ENCODE measurements around the gene ATP2B2.

Gene ATP2B2

DNA sequence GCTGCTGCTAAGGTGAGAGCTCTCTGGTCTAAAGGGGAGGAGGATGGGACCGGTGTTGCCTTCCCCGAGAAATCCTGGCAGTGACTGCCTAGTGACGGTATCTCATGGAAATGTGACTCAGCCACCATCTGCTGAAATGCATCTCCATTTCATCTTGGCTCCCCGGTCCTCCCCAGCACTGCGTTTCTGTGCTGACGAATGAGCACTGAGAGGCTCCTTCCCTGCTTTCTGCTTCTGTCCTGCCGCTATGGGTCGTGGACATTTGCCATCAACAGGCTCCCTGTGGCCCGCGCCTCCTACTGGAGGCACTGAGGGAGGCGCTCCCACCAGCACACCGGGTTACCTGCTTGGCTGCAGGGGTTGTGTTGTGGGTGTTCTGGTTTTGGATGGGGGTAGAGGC is 170.9 kb downstream of the ATP2B2 start:
- H3K4me3 ChIP-seq (ENCODE audit: low read length): no peak overlapping the region
- DNase-seq (ENCODE audit: low read depth, low spot score): no peak

DNA sequence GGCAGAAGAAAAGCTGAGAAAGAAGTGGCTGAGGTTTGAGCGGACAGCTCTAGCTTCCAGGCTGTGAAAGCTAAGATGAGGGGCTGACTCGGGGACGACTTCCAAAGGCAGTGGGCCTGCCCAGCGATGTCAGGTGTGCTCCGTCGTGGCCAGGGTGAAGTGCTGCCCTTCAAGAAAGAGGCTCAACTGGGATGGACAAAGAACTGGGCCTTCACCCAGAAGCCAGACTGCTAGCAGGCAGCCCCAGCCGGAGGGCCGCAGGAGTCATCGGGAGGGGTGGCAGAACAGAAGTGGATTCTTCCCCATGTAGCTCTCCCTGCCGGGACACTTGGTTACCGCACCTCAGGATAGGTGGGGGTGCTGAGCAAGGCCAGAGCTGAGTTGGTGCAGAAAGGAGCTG is 171.3 kb downstream of the ATP2B2 start:
- H3K4me3 ChIP-seq (ENCODE audit: low read length): no peak overlapping the region
- DNase-seq (ENCODE audit: low read depth, low spot score): no peak

DNA sequence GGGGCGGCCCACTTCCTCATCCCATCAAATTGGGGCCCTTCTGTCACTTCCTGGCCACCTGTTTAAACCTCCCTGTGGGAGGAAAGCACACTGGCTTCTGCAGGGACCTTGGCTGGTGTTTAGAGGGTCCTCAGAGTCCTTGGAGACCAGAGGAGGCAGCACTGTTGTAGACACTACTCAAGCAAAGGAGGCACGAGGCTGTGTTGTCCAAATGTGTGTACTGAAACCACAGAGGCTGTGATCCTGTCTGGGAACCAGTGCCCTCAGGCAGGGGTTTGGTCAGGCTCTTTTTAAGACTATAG is 172.1 kb downstream of the ATP2B2 start:
- H3K4me3 ChIP-seq (ENCODE audit: low read length): no peak overlapping the region
- DNase-seq (ENCODE audit: low read depth, low spot score): peak; percentile 41

DNA sequence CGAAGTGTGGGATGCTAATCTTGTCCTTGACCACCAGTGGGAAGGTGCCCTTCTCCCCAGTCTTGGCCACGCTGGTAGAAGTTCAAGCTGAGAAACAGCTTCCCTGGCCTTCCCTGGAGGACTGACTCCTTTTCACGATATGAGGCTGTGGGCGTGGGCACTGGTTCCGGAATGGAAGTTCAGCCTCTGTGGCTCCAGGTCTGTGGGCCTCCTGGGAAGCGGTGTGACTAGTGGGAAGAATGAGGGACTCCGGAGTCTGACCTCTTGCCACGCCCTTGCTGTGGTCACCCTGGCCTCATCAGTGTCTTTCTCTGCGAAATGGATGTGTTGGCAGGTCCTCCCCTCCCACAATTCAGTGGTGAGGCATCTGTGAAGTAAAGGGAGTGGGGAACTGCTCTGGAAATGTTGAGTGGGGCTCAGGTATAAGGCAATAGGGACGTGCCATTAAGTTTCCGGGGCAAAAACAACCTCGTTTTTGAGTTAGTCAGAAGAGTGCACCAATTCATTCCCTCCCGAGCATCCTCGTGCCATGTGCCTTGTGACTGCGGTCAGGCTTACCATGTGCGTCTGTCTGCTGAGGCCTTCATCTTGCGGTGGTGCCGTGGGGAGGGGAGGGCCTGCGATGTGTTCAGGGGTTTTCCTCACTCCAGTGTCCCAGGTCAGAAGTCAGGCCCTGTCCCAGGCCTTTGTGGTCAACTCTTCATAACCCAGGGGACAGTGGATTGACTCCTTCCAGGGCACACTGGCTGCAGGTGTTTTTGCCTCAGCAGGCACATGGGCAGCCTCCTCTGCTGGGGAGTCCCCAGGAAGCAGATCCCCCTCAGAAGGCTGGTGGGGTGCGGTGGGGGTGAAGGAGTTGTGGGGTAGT is 172.7 kb downstream of the ATP2B2 start:
- DNase-seq (ENCODE audit: low read depth, low spot score): no peak
- H3K4me3 ChIP-seq (ENCODE audit: low read length): no peak overlapping the region

DNA sequence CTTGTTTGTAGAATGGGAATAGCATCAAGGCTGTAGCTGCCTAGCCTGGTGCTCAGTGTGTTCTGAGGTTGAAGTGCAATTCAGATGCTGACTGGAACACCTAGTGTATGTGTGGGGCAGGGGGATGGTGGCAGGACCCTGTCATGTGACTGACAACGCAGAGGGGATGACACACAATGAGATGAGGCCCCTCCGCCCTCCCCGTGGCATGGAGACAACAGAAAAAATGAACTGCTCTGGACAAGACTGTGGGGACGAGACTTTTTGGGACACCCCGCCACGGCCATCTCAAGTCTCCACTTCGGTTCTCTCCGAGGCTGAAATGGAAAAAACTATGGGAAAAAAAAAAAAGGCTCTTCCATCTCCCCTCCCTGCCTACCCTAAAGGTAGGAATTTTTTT is 174.1 kb downstream of the ATP2B2 start:
- no peak for DNase-seq (ENCODE audit: low read depth, low spot score)

DNA sequence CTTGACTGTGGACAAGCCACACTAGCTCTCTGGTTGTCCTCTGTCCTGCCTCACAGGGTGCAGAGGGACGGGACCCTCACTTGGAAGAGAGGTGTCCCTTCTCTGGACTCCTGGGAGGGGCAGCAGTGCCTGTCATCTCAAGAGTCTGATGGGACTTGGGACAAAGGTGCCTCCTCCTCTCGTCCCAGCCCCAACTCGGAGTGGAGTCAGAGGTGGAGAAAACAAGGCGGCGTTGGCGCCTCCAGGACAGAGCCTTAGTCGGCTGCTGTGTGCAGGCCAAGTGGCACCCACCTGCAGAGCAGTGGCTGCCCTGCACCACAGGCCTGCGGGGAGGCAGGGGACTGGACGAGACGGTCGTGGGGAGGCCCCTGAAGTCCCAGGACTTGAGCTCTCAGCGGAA is 175.1 kb downstream of the ATP2B2 start:
- no peak for DNase-seq (ENCODE audit: low read depth, low spot score)
- H3K4me3 ChIP-seq (ENCODE audit: low read length): no peak overlapping the region

More for the DNA sequence above, 174.1 kb downstream of the ATP2B2 start:
- no peak overlapping the region for H3K4me3 ChIP-seq (ENCODE audit: low read length)

DNA sequence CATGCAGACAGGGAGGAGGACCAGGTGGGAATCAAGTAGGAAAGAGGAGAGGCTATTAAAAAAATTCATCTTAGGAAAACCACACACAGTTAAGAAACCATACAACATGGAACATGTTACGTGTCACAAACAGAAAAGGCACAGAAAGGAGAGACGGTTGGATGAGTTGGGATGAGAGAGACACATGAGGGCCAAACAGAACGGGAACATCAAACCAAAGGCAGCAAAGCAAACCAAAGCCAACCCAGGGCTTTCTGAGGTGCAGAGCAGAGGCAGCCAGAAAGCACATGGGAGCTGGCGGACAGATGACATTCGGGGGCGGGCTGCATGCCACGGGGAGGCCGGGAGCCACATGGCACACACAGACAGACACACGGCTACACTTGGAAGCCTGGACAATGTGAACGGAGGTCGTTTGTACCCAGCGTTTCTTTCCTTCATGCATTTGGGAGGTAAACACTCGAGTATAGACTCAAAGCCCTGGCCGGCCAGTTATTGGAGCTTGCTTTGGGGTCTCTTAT is 175.8 kb downstream of the ATP2B2 start:
- H3K4me3 ChIP-seq (ENCODE audit: low read length): no peak overlapping the region
- no peak for DNase-seq (ENCODE audit: low read depth, low spot score)

GRCh38 chr3:10328460-10329071 is 176.8 kb downstream of the ATP2B2 start:
- no peak for DNase-seq (ENCODE audit: low read depth, low spot score)
- no peak overlapping the region for H3K4me3 ChIP-seq (ENCODE audit: low read length)

DNA sequence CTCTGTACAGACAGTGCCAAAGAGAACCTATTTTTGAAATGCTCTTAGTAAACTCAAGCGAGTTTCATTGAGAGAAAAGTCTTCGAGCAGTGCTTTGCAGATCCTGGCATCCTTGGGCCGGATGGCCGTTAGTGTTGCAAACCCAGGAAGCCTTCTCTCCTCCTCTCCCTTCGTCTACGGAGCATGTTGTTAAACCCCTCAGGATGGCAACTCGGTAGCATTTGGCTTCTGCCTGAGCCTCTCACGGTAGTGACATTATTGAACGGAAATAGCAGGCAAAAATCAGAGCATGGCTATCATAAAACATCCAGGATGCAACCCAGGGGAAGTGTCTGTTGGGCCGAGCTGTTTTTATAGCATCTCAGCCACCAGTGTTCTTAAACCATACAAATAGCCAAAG is 177.8 kb downstream of the ATP2B2 start:
- no peak overlapping the region for H3K4me3 ChIP-seq (ENCODE audit: low read length)

DNA sequence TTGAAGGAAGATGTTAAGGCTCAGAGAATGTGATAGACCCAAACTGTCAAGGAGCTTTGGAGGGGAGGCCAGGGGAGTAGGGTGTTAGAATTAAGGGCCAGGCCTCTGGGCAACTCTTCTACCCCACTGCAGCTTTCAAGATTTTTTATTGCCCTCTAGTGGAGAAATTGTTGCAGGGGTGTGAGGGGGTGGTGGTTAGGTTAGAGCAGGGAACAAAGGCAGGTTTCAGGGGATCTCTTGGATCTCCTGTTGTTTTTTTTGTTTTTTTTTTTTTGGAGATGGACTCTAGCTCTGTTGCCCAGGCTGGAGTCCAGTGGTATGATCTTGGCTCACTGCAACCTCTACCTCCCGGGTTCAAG is 183.1 kb downstream of the ATP2B2 start:
- H3K4me3 ChIP-seq (ENCODE audit: low read length): no peak overlapping the region
- no peak for DNase-seq (ENCODE audit: low read depth, low spot score)

More for the DNA sequence above, 177.8 kb downstream of the ATP2B2 start:
- no peak for DNase-seq (ENCODE audit: low read depth, low spot score)

DNA sequence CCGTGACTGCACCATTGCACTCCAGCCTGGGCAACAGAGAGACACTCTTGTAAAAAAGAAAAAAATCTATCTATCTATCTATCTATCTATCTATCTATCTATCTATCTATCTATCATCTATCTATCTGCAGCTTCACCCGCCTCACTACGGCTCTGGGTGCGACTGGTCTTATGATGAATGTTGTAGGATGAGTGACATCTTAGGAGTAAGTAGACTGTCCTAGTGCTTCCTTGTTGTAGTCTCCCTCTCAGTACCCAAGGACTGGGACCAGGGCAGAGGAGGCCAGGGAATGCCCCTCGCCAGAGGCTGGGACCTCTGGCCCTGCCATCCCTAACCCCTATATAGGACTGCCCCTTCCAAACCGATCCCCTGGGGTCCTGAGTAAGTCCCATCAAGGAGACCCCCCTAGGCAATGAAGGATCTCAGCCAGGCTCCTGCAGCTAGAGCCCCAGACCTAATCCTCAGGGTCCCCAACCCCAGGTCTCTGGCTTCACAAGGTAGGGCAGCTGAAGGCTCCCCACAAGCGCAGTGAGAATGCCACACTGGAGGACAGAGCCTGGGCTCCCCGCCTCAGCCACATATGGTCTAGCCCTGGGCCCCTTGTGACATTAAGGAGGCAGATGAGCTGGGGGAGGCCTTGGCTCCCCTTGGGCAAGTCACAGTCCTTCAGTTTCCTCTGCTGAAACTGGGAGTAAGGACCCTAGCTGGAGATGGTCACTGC is 183.6 kb downstream of the ATP2B2 start:
- no peak overlapping the region for H3K4me3 ChIP-seq (ENCODE audit: low read length)

DNA sequence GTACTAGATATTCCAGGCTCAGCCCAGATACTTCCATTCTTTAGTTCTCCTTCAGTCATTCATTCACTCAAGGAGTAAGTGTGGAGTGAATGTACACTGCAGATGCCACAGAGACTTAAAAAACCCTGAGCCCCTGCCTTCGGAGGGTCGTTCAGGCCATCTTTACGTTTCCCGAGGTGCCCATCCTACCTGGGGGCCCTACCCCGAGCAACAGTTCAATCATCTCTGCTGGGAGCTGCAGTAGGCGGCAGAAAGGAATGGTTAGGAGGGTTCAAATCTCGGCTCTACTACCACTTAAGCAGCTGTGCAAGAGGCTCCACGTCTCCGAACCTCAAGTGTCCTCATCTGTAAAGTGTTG is 185.1 kb downstream of the ATP2B2 start:
- peak overlapping the region; percentile 99 for H3K4me3 ChIP-seq (ENCODE audit: low read length)
- no peak for DNase-seq (ENCODE audit: low read depth, low spot score)

More for the DNA sequence above, 183.6 kb downstream of the ATP2B2 start:
- DNase-seq (ENCODE audit: low read depth, low spot score): no peak

DNA sequence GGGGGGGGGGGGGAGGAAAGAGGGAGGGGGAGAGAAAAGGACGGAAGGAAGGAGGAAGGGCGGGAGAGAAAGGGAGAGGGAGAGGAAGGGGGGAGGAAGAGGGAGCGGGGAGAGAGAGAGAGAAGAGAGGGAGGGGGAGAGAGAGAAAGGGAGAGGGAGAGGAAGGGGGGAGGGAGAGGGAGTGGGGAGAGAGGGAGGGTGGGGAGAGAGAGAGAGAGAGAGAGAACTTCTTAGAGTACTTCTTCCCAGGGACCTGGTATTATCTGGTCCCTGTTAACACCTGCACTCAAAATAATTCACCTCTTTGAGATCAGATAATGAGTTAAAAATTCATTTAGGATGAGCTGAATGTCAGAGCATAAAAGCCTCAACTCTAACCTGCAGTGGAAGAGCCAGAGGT is 185.6 kb downstream of the ATP2B2 start:
- peak; percentile 41 for DNase-seq (ENCODE audit: low read depth, low spot score)
- H3K4me3 ChIP-seq (ENCODE audit: low read length): peak overlapping the region; percentile 99

DNA sequence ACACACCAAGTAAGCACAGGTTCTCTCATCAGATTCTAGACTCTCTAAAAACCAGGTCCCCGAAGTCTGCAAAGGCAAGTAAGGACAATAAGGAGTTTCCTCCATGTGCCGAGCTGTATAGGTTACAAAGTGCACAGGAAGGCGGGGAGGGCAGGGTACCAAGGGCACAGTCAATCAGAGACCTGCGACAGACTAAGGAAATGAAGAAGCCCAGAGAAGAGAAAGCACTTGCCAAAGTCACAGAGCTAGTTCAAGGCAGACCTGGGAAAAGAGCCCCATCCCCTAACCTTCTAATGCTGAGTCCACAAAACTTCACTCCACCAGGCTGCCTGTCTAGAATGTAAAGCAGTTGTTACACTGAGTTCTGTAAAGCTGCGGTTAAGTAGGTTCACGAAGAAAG is 186.1 kb downstream of the ATP2B2 start:
- no peak for DNase-seq (ENCODE audit: low read depth, low spot score)
- H3K4me3 ChIP-seq (ENCODE audit: low read length): peak overlapping the region; percentile 99

DNA sequence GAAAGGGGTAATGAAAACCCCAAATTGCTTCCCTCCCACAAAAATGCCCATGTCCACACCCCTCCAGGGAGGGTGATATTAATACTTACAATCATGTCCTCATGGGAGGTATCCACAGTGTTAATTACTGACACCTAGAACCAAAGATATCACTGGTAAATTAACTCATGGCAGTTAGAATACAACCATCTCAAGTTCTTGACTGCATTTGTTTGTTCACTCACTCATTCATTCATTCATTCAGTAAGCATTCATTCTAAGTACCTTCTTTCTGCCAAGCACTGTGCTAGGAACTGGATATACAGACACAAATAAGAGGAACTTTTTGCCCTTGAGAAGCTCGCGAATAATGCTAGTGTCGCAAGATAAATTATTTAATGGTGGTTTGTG is 187.4 kb downstream of the ATP2B2 start:
- DNase-seq (ENCODE audit: low read depth, low spot score): no peak
- no peak overlapping the region for H3K4me3 ChIP-seq (ENCODE audit: low read length)

GRCh38 chr3:10317311-10317960 is 187.9 kb downstream of the ATP2B2 start:
- no peak for DNase-seq (ENCODE audit: low read depth, low spot score)

DNA sequence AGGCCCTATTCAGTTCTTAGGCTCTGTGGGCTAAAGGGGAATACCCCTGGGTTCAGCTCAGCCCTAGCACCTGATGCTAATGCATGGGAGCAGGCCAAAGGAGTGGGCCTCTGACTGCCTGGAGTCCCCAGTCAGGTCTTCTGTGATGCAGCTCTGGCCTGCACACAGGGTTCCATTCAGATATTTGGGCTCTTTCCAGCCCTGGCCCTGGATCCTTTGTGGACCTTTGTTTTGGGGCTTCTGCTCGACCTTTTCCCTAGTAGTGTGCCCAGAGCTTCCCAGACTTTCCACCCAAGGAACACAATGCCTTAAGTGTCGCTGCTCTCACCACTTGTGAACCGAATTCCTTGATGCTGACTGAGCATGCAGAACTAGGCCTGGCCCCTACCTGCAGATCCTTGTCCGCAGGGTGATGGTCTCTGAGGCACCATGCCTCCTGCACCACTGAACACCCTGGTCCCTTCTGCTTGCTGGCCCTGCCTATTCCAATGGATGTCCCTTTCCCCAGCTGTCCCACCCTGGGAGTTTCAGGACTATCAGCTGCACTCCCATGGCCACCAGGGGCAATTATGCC is 189.5 kb downstream of the ATP2B2 start:
- H3K4me3 ChIP-seq (ENCODE audit: low read length): no peak overlapping the region
- no peak for DNase-seq (ENCODE audit: low read depth, low spot score)

More at GRCh38 chr3:10317311-10317960, 187.9 kb downstream of the ATP2B2 start:
- no peak overlapping the region for H3K4me3 ChIP-seq (ENCODE audit: low read length)

GRCh38 chr3:10315101-10315500 is 190.3 kb downstream of the ATP2B2 start:
- no peak overlapping the region for H3K4me3 ChIP-seq (ENCODE audit: low read length)
- no peak for DNase-seq (ENCODE audit: low read depth, low spot score)

- DNase-seq (ENCODE audit: low read depth, low spot score): no peak
- no peak overlapping the region for H3K4me3 ChIP-seq (ENCODE audit: low read length)
Measured at GRCh38 chr3:10312861-10313260, 192.5 kb downstream of the ATP2B2 start.
